ENCODE data around the gene TMIGD1. TPM values are rescaled to one million over a fixed set of nuclear protein-coding genes. Genes with fewer than 3 reads are reported as not detected.

Gene TMIGD1
- polyA plus RNA-seq, 1 of the 3 experiments (the other 2 are of a cell fraction) = not detected

GRCh38 chr17:30300818-30301217, 33.0 kb downstream of the TMIGD1 start:
- Histone ChIP-seq H3K9ac (no peak overlapping the region), H3K36me3 (replicated peaks in 1 of 2; ENCODE audit: control insufficient read depth in 1 of 2, insufficient read depth in 2 of 2, low read length in 1 of 2) (no peaks in the 10 kb centered on the region), H3F3A (replicated peaks; ENCODE audit: insufficient read depth) (no peaks in the 10 kb centered on the region), H3K27me3 (ENCODE audit: insufficient read depth) (no peaks in the 10 kb centered on the region), H3K9me2 (no peaks in the 10 kb centered on the region), H3K4me2 (no peak overlapping the region), H3K27ac (ENCODE audit: low read depth in 2 of 2, low read length in 1 of 2) (no peak overlapping the region), H3K79me2 (ENCODE audit: insufficient read depth) (no peaks in the 10 kb centered on the region), H3K4me1 (ENCODE audit: control insufficient read depth in 1 of 2, insufficient read depth in 2 of 2, low read depth in 1 of 2, low read length in 1 of 2) (no peaks in the 10 kb centered on the region), H3K4me3 (ENCODE audit: low read depth in 2 of 2, low read length in 1 of 2) (no peak overlapping the region), H3K9me3 (no peaks in the 10 kb centered on the region), H2AFZ (ENCODE audit: low read depth) (no peak overlapping the region), H4K20me1 (ENCODE audit: insufficient read depth) (no peaks in the 10 kb centered on the region)
- no peak for DNase-seq
- CTCF ChIA-PET = interaction anchor here (1.2 kb wide), 1 partner anchor 35 kb away, joined by 3 read pairs; no protein-coding TSS in a partner anchor
- TF ChIP-seq CTCF (IDR thresholded peaks at IDR 0.05) = no peak
- no peak for TF ChIP-seq EZH2phosphoT487 (IDR thresholded peaks at IDR 0.05; ENCODE audit: borderline replicate concordance, low read depth)
- TF ChIP-seq FOSL2 (IDR thresholded peaks at IDR 0.05; ENCODE audit: borderline replicate concordance, low read depth) = no peak
- TF ChIP-seq JUND (IDR thresholded peaks at IDR 0.05) = no peak
- TF ChIP-seq NRF1 (IDR thresholded peaks at IDR 0.05; ENCODE audit: low read depth, low read length) = no peak
- no peak for TF ChIP-seq TEAD4 (IDR thresholded peaks at IDR 0.05; ENCODE audit: borderline replicate concordance, insufficient read depth)
- no peak for TF ChIP-seq REST (IDR thresholded peaks at IDR 0.05; ENCODE audit: low read depth, low read length)
- TF ChIP-seq TAF1 (IDR thresholded peaks at IDR 0.05; ENCODE audit: borderline replicate concordance, low read depth, low read length) = no peak
- no peak for TF ChIP-seq USF1 (IDR thresholded peaks at IDR 0.05; ENCODE audit: borderline replicate concordance, low read depth)
- no peak for TF ChIP-seq GABPA (IDR thresholded peaks at IDR 0.05; ENCODE audit: low read depth)
- TF ChIP-seq PBX3 (IDR thresholded peaks at IDR 0.05) = no peak
- TF ChIP-seq MEF2A (IDR thresholded peaks at IDR 0.05; ENCODE audit: borderline replicate concordance, low read depth) = no peak
- no peak for TF ChIP-seq ELF1 (IDR thresholded peaks at IDR 0.05)
- no peak for TF ChIP-seq RXRA (IDR thresholded peaks at IDR 0.05; ENCODE audit: borderline replicate concordance, low read depth)
- no peak for TF ChIP-seq FOXM1 (IDR thresholded peaks at IDR 0.05; ENCODE audit: low read depth)
- POLR2A ChIA-PET = no interaction called here
